ENCODE data around the gene NCAM1.

The NCAM1 gene

GRCh38 chr11:113263458-113264259 lies 302.4 kb downstream of the NCAM1 start:
- H3K4me3 ChIP-seq (ENCODE audit: low read length): no peak overlapping the region
- DNase-seq (ENCODE audit: low read depth): no peak
- no peak for TF ChIP-seq CTCF (conservative IDR thresholded peaks at IDR 0.05; ENCODE audit: low read length)

GRCh38 chr11:113265362-113265761 lies 304.1 kb downstream of the NCAM1 start:
- DNase-seq (ENCODE audit: low read depth): no peak
- no peak overlapping the region for H3K4me3 ChIP-seq (ENCODE audit: low read length)
- no peak for TF ChIP-seq CTCF (conservative IDR thresholded peaks at IDR 0.05; ENCODE audit: low read length)

GRCh38 chr11:113267493-113267892 lies 306.3 kb downstream of the NCAM1 start:
- no peak for DNase-seq (ENCODE audit: low read depth)
- H3K4me3 ChIP-seq (ENCODE audit: low read length): no peak overlapping the region
- no peak for TF ChIP-seq CTCF (conservative IDR thresholded peaks at IDR 0.05; ENCODE audit: low read length)

GRCh38 chr11:113269096-113269495 lies 307.9 kb downstream of the NCAM1 start:
- no peak for DNase-seq (ENCODE audit: low read depth)
- H3K4me3 ChIP-seq (ENCODE audit: low read length): no peak overlapping the region
- no peak for TF ChIP-seq CTCF (conservative IDR thresholded peaks at IDR 0.05; ENCODE audit: low read length)

- no peak for TF ChIP-seq CTCF (conservative IDR thresholded peaks at IDR 0.05; ENCODE audit: low read length)
- H3K4me3 ChIP-seq (ENCODE audit: low read length): no peak overlapping the region
- DNase-seq (ENCODE audit: low read depth): no peak
Observed at GRCh38 chr11:113269636-113270035, 308.4 kb downstream of the NCAM1 start.

- no peak for TF ChIP-seq CTCF (conservative IDR thresholded peaks at IDR 0.05; ENCODE audit: low read length)
- DNase-seq (ENCODE audit: low read depth): no peak
- H3K4me3 ChIP-seq (ENCODE audit: low read length): no peak overlapping the region
Observed at GRCh38 chr11:113270080-113270479, 308.9 kb downstream of the NCAM1 start.

- H3K4me3 ChIP-seq (ENCODE audit: low read length): no peak overlapping the region
- no peak for TF ChIP-seq CTCF (conservative IDR thresholded peaks at IDR 0.05; ENCODE audit: low read length)
- DNase-seq (ENCODE audit: low read depth): no peak
Observed at GRCh38 chr11:113271551-113272245, 310.5 kb downstream of the NCAM1 start.
